Right atrium auricular region (tissue), 2 donors: ENCODE data around the gene RPL10. TPM values are rescaled to one million over a fixed set of nuclear protein-coding genes. Genes with fewer than 3 reads are reported as not detected.
A peak's percentile ranks its signal among the peaks of the same experiment; 100 is the strongest.

Experiments used
- DNase-seq: peaks from one replicate; pipeline ENCODE4 v3.0.0-alpha.2; 2019; ENCODE audit warnings: low spot score
- H3K27ac ChIP-seq, 2 donors: fragments of 200-600 bp; sonication (generic); 1 replicate in 1 of 2; 2 replicates in 1 of 2; pipeline ENCODE4 v1.5.1; 2016 to 2019
- H3K27me3 ChIP-seq, 2 donors: fragments of 200-600 bp; sonication (generic); one replicate each; pipeline versions ENCODE4 v1.5.1 to v1.6.0; 2017 to 2019
- H3K36me3 ChIP-seq: fragments of 200-600 bp; sonication (generic); one replicate; pipeline ENCODE4 v1.5.1; 2016
- H3K4me1 ChIP-seq, 2 donors: fragments of 200-600 bp; sonication (generic); one replicate each; pipeline versions ENCODE4 v1.5.1 to v1.6.0; 2017 to 2019
- H3K4me3 ChIP-seq, 2 donors: fragments of 200-600 bp; sonication (generic); 1 replicate in 1 of 2; 2 replicates in 1 of 2; pipeline ENCODE4 v1.5.1; 2017 to 2019; ENCODE audit warnings: mild to moderate bottlenecking in 1 of 2, moderate library complexity in 1 of 2
- H3K9me3 ChIP-seq, 2 donors: fragments of 200-600 bp; sonication (generic); one replicate each; pipeline ENCODE4 v1.5.1; 2019
- total RNA-seq, 2 donors: library from RNA; depleted of rRNA; stranded (reverse); fragments of >200 nt; gene quantifications; one replicate each; pipeline ENCODE4 v1.1.0, GENCODE V29; 2016
- TF ChIP-seq, protein P1 (sequence below), 2 donors: fragments of 200-600 bp; sonication (generic); IDR thresholded peaks; one replicate each; pipeline ENCODE4 v1.5.1; 2019; ENCODE audit warnings: antibody characterized with exemption in 2 of 2

Gene RPL10
- total RNA-seq, 2 donors from 2014 or later, result 1,667 to 4,587 TPM

DNA sequence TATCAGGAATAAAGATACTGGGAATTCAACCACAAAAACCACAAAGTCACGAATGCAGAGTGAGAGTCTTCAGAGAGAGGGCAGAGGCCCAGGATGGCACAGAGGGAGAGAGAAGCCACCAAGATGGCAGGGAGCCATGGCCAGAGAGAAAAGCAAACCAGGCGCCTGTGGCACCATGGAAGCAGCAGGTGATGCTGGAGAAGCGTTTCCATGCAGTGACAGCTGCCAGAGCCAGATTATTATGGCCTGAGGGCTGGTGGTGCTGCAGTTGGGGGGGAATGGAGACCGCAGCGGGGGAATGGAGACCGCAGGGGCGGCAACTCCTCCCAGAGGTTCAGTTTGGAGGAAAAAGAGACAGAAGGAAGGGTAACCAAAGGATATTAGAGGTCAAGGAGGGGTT is 19.0 kb downstream of the RPL10 start:
- H3K36me3 ChIP-seq, result no peaks in the 10 kb centered on the region
- no peaks in the 10 kb centered on the region for H3K9me3 ChIP-seq
- H3K27me3 ChIP-seq, result no peaks in the 10 kb centered on the region
- TF ChIP-seq, protein P1, sequence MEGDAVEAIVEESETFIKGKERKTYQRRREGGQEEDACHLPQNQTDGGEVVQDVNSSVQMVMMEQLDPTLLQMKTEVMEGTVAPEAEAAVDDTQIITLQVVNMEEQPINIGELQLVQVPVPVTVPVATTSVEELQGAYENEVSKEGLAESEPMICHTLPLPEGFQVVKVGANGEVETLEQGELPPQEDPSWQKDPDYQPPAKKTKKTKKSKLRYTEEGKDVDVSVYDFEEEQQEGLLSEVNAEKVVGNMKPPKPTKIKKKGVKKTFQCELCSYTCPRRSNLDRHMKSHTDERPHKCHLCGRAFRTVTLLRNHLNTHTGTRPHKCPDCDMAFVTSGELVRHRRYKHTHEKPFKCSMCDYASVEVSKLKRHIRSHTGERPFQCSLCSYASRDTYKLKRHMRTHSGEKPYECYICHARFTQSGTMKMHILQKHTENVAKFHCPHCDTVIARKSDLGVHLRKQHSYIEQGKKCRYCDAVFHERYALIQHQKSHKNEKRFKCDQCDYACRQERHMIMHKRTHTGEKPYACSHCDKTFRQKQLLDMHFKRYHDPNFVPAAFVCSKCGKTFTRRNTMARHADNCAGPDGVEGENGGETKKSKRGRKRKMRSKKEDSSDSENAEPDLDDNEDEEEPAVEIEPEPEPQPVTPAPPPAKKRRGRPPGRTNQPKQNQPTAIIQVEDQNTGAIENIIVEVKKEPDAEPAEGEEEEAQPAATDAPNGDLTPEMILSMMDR (IDR thresholded peaks at IDR 0.05), result no peak
- H3K4me3 ChIP-seq, result no peak overlapping the region
- no peak overlapping the region for H3K27ac ChIP-seq
- peaks cover 0 to 21% of the 10 kb centered on the region in 2 donors for H3K4me1 ChIP-seq
- no peak for DNase-seq

DNA sequence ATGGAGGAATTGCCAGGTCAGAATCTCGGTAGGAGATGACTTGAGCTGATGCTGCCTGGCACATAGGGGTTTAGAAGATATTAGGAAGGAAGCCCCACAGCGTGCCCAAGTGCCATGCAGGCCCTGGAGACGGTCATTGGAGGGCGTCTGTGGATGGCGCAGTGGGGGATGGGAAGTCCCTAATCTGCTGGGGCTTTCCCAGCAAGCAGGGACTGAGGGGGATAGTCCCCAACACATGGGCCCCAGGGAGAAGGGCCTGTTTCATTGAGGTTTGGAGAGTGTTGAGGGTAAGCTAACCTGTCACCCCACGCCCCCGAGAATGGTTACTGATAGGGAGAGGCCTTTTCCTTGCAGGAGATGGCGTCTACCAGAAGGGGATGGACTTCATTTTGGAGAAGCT is 21.0 kb downstream of the RPL10 start:
- H3K27me3 ChIP-seq, result no peaks in the 10 kb centered on the region
- H3K4me3 ChIP-seq, result no peak overlapping the region
- peak overlapping the region; percentile 70 to 88 for H3K27ac ChIP-seq
- TF ChIP-seq, protein P1 (IDR thresholded peaks at IDR 0.05), result no peak
- H3K4me1 ChIP-seq, result peaks cover 0 to 9% of the 10 kb centered on the region in 2 donors
- DNase-seq, result no peak
- no peaks in the 10 kb centered on the region for H3K36me3 ChIP-seq
- H3K9me3 ChIP-seq, result no peaks in the 10 kb centered on the region

DNA sequence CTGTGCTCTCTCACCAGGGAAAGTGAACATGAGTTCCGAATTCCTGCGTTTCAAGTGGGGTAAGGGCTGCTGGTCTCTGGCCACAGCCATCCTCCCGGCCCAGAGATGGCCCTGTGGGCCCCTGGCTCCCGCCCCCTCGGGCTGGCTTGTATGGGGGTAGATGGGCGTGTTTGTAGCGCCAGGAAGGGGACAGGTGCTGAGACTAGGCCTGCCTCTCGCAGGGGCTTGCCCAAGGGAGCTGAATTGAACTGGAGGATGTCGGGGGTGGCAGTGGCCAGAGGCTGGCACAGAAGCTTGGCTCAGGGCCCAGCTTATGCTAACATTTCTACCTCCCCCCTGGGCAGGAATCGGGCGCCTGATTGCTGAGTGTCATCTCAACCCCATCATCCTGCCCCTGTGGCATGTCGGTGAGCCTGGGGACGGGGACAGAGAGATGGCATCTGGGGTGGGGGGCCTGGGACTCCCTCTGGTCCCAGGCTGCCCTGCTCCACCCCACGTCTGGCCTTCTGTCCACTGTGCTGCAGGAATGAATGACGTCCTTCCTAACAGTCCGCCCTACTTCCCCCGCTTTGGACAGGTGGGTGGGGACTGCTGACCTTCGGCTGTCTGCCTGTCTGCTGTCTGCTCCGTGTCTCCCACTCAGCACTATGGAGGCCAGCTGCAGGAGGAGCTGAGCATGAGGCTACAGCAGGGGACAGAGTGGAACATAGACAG is 21.7 kb downstream of the RPL10 start:
- TF ChIP-seq, protein P1 (IDR thresholded peaks at IDR 0.05), result no peak
- peak overlapping the region; percentile 27 to 28 for H3K4me3 ChIP-seq
- H3K9me3 ChIP-seq, result no peaks in the 10 kb centered on the region
- H3K36me3 ChIP-seq, result no peaks in the 10 kb centered on the region
- no peak for DNase-seq
- peak overlapping the region; percentile 70 to 88 for H3K27ac ChIP-seq
- peaks cover 0 to 9% of the 10 kb centered on the region in 2 donors for H3K4me1 ChIP-seq
- no peaks in the 10 kb centered on the region for H3K27me3 ChIP-seq

DNA sequence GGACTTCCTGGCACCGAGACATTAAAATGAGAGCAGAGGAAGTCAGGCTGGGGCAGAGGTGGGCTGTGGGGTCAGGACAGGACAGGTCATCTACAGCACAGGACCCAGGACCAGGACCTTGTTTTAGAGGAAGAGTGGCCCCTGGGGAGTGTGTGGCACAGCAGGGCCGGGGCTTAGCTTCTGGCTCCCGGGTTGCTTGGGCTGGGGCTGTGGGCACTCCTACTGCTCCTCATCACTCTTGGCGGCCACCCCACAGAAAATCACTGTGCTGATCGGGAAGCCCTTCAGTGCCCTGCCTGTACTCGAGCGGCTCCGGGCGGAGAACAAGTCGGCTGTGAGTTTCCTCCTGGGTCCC is 22.2 kb downstream of the RPL10 start:
- Histone ChIP-seq H3K4me3 (peak overlapping the region; percentile 27 to 28), H3K27me3 (no peaks in the 10 kb centered on the region), H3K27ac (peak overlapping the region; percentile 70 to 88)

DNA sequence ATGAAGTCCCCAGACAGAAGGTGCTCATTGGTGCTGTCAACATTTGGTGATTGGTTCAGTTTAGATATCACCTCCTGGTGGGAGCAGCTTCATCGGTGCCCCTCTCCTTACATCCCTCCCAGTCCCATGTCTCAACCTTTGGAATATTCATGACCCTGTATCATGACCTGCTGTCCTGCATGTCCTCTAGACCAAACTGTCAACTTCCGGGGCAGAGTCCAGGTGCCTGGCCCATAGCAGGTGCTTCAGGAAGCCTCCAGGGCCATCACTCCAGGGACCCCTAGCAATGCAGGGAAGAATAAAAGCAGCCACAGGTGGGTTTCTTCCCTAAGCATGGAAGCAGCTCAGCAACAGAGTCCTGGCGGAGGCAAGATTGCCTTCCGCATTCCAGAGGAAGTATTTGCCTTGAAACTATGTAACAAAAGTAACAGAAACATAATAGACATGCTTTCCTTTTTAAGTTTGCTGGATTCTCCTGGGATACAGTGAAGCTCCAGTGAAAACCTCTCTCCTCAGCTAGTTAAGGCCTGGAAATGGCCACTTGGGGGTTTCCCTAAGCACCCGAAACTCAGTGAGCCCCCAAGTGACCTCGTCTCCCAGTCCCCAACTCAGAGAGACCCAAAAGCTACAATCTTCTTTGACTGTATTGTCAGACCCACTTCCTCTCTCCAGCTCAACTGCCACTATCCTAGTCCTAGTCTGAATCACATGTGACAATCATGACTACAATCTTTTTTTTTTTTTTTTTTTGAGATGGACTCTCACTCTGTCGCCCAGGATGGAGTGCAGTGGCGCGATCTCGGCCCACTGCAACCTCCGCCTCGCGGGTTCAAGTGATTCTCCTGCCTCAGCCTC is 29.0 kb downstream of the RPL10 start:
- TF ChIP-seq, protein P1 (IDR thresholded peaks at IDR 0.05), result no peak
- Histone ChIP-seq H3K4me3 (no peak overlapping the region), H3K36me3 (peaks cover under 1% of the 10 kb centered on the region), H3K9me3 (no peaks in the 10 kb centered on the region), H3K27me3 (no peaks in the 10 kb centered on the region), H3K4me1 (peaks cover 0 to 19% of the 10 kb centered on the region in 2 donors), H3K27ac (no peak overlapping the region)
- DNase-seq, result no peak

More for the DNA sequence above, 22.2 kb downstream of the RPL10 start:
- H3K36me3 ChIP-seq, result no peaks in the 10 kb centered on the region
- DNase-seq, result no peak
- H3K4me1 ChIP-seq, result peaks cover 0 to 9% of the 10 kb centered on the region in 2 donors
- H3K9me3 ChIP-seq, result no peaks in the 10 kb centered on the region
- TF ChIP-seq, protein P1 (IDR thresholded peaks at IDR 0.05), result no peak
